Peyer's patch (tissue), 4 donors: ENCODE measurements around the gene VGLL3. TPM values are rescaled to one million over a fixed set of nuclear protein-coding genes. Genes with fewer than 3 reads are reported as not detected.
"Not testable (repeated sequence)": the region's sequence is repeated elsewhere in the genome, so short reads cannot be mapped to it uniquely, and the experiment has no call there.

Experiments
- DNase-seq, 3 donors: peaks; one replicate each; pipeline ENCODE4 v3.0.0-alpha.2; 2017 to 2019
- H3K27ac ChIP-seq, 4 donors: fragments of 200-600 bp; sonication (generic); one replicate each; pipeline ENCODE4 v1.5.1; 2016 to 2019
- H3K27me3 ChIP-seq, 2 donors: fragments of 200-600 bp; sonication (generic); one replicate each; pipeline ENCODE4 v1.5.1; 2019
- H3K36me3 ChIP-seq, 3 donors: fragments of 200-600 bp; sonication (generic); one replicate each; pipeline ENCODE4 v1.5.1; 2016 to 2019
- H3K4me1 ChIP-seq, 4 donors: fragments of 200-600 bp; sonication (generic); one replicate each; pipeline ENCODE4 v1.5.1; 2016 to 2019
- H3K4me3 ChIP-seq, 4 donors: fragments of 200-600 bp; sonication (generic); 1 replicate in 3 of 4; 2 replicates in 1 of 4; pipeline ENCODE4 v1.5.1; 2016 to 2019; ENCODE audit warnings: mild to moderate bottlenecking in 1 of 4
- H3K9me3 ChIP-seq, 4 donors: fragments of 200-600 bp; sonication (generic); one replicate each; pipeline ENCODE4 v1.5.1; 2016 to 2019; ENCODE audit warnings: mild to moderate bottlenecking in 1 of 4
- POLR2A ChIP-seq, 2 donors: fragments of 450-650 bp; IDR thresholded peaks; one replicate each; pipeline ENCODE4 v1.5.1; 2017; ENCODE audit warnings: antibody characterized with exemption in 2 of 2, mild to moderate bottlenecking in 2 of 2, moderate library complexity in 2 of 2
- total RNA-seq, 4 donors: library from RNA; depleted of rRNA; stranded (reverse); fragments of >200 nt; gene quantifications; one replicate each; pipeline ENCODE4 v1.1.0, GENCODE V29; 2016
- TF ChIP-seq, protein P1 (sequence below), 6 experiments: fragments of 450-650 bp in 4 of 6; fragments of 200-600 bp in 2 of 6; sonication (generic) in 1 of 6; IDR thresholded peaks; one replicate each; pipeline ENCODE4 v1.5.1; 2017 to 2019; ENCODE audit warnings: antibody characterized with exemption in 6 of 6, mild to moderate bottlenecking in 3 of 6, moderate library complexity in 1 of 6

VGLL3 gene
- total RNA-seq, 4 donors from 2014 or later: 1.1 to 9.2 (median 4.6) TPM

DNA sequence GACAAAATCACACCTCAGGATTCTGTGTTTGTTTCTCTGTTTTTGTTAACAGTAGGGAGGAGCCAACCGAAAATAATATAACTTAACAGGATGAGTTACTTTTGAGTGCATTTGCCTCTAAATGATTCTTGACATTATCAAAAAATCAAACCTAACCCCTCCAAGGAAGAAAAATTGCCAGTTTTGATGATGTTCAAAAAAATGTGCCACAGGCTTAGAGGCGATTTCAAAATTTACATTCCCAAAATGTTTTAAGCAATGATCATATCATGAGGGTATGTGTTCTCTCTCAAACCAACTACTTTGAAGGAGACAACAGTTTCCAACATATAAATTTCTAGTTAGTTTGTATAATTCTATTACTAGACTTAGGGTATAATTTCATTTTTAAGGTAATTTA is 6.7 kb downstream of the VGLL3 start:
- no peak overlapping the region for H3K27ac ChIP-seq
- H3K9me3 ChIP-seq: no peaks in the 10 kb centered on the region
- TF ChIP-seq POLR2A (IDR thresholded peaks at IDR 0.05): no peak
- TF ChIP-seq, protein P1, sequence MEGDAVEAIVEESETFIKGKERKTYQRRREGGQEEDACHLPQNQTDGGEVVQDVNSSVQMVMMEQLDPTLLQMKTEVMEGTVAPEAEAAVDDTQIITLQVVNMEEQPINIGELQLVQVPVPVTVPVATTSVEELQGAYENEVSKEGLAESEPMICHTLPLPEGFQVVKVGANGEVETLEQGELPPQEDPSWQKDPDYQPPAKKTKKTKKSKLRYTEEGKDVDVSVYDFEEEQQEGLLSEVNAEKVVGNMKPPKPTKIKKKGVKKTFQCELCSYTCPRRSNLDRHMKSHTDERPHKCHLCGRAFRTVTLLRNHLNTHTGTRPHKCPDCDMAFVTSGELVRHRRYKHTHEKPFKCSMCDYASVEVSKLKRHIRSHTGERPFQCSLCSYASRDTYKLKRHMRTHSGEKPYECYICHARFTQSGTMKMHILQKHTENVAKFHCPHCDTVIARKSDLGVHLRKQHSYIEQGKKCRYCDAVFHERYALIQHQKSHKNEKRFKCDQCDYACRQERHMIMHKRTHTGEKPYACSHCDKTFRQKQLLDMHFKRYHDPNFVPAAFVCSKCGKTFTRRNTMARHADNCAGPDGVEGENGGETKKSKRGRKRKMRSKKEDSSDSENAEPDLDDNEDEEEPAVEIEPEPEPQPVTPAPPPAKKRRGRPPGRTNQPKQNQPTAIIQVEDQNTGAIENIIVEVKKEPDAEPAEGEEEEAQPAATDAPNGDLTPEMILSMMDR (IDR thresholded peaks at IDR 0.05): no peak

DNA sequence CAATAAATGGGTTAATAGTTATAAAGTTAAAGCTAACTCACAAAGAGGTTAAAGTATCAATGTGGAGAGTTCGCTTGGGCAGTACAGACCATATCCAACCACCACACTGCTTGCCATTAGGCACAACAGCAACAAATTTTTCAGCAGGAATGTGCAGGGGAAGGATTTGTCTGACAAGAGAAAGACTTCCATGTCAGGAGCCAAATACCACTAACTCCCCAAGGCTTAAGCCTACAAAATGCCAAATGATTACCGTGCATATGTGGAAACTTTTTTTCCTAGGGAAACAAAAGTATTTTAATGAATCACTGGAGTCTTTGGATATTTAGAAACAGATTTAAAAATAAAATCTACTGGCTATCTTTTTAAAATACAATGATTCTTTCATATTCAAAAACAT is 8.1 kb downstream of the VGLL3 start:
- Histone ChIP-seq H3K9me3 (no peaks in the 10 kb centered on the region), H3K4me3 (no peak overlapping the region), H3K4me1 (no peaks in the 10 kb centered on the region), H3K27me3 (no peaks in the 10 kb centered on the region), H3K27ac (peak overlapping the region in 1 of 4 donors; percentile 33), H3K36me3 (no peaks in the 10 kb centered on the region)
- DNase-seq: no peak
- TF ChIP-seq, protein P1 (IDR thresholded peaks at IDR 0.05): no peak
- no peak for TF ChIP-seq POLR2A (IDR thresholded peaks at IDR 0.05)

More for the DNA sequence above, 6.7 kb downstream of the VGLL3 start:
- Histone ChIP-seq H3K4me1 (no peaks in the 10 kb centered on the region), H3K27me3 (no peaks in the 10 kb centered on the region), H3K36me3 (no peaks in the 10 kb centered on the region), H3K4me3 (no peak overlapping the region)
- no peak for DNase-seq

DNA sequence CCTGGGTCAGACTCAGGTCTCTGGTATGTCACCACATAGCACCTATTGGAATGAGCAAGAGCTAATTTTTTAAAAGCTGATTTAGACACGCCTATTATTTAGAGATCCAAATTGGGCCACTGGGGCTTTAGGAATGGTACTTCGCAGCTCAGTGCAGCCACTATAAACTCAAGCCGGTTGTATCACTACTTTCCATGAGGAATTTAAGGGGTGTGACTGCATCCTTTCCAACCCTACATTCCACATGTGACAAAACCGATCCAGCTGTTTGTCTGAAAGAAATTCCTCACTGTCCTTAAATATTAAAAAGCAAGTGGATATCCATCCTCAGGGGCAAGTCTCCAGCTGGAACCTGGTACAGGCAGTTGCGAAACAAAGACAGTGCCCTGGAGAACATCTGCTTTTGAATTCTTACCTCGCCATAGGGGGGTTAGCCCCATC is 12.8 kb downstream of the VGLL3 start:
- no peak for TF ChIP-seq POLR2A (IDR thresholded peaks at IDR 0.05)
- TF ChIP-seq, protein P1 (IDR thresholded peaks at IDR 0.05): no peak
- H3K27ac ChIP-seq: no peak overlapping the region

DNA sequence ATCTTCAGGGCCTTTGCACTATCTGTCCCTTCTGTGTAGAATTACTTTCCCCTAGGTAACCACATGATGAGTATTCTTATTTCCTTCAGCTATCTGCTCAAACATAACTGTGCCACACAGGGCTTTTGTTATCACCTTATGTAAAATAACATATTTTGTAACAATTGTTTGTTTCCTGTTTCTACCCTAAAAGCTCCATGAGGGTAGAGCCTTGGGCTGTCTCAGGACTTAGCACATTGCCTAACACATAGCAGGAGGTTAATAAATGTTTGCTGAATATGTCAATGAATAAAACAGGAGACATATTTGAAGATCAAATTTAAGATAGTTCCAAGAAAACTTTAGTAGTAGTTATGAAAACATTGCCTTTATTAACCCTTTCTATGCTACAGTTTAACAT is 14.7 kb downstream of the VGLL3 start:
- no peaks in the 10 kb centered on the region for H3K27me3 ChIP-seq

More for the DNA sequence above, 12.8 kb downstream of the VGLL3 start:
- no peak for DNase-seq
- H3K27me3 ChIP-seq: no peaks in the 10 kb centered on the region
- H3K4me3 ChIP-seq: no peak overlapping the region
- H3K9me3 ChIP-seq: no peaks in the 10 kb centered on the region
- no peaks in the 10 kb centered on the region for H3K36me3 ChIP-seq
- no peaks in the 10 kb centered on the region for H3K4me1 ChIP-seq

DNA sequence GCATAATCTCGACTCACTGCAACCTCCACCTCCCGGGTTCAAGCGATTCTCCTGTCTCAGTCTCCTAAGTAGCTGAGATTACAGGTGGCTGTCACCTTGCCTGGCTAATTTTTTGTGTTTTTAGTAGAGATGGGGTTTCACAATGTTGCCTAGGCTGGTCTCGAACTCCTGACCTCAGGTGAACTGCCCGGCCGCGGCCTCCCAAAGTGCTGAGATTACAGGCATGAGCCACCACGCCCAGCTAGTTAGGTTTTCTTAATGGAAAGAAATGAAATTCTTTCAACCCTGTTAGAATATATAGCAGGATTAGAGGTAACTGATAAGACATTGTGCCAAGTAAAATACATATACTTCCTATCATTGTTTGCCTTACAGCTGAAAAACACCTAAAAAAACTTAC is 16.8 kb downstream of the VGLL3 start:
- not testable (repeated sequence) for H3K4me1 ChIP-seq, H3K27me3 ChIP-seq, H3K36me3 ChIP-seq, H3K27ac ChIP-seq, DNase-seq, H3K4me3 ChIP-seq, H3K9me3 ChIP-seq

More for the DNA sequence above, 14.7 kb downstream of the VGLL3 start:
- Histone ChIP-seq H3K9me3 (no peaks in the 10 kb centered on the region), H3K36me3 (no peaks in the 10 kb centered on the region), H3K4me3 (no peak overlapping the region), H3K27ac (no peak overlapping the region), H3K4me1 (no peaks in the 10 kb centered on the region)
- no peak for DNase-seq
- TF ChIP-seq, protein P1 (IDR thresholded peaks at IDR 0.05): no peak
- TF ChIP-seq POLR2A (IDR thresholded peaks at IDR 0.05): no peak

DNA sequence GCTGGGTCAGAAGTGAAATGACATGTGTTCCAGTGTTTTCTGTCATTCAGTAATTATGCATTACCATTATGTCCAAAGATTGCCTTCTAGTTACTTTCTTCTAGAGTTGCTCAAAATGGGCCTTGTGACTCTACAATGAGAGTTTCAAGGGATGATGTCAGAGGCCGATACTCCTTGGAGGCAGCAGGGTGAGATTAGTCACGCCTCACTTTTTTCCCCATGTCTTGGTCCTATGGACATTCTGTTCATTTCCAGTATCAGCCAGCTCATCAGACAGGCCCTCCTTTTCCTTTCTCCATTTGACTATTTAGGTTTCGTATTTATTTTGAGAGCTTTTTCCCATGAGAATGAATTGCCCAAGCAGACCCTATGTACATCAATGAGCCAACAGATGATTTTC is 17.5 kb downstream of the VGLL3 start:
- H3K36me3 ChIP-seq: no peaks in the 10 kb centered on the region
- H3K9me3 ChIP-seq: no peaks in the 10 kb centered on the region
- no peak overlapping the region for H3K4me3 ChIP-seq
- TF ChIP-seq POLR2A (IDR thresholded peaks at IDR 0.05): no peak
- TF ChIP-seq, protein P1 (IDR thresholded peaks at IDR 0.05): no peak
- H3K27me3 ChIP-seq: no peaks in the 10 kb centered on the region
- H3K27ac ChIP-seq: no peak overlapping the region
- H3K4me1 ChIP-seq: no peaks in the 10 kb centered on the region
- DNase-seq: no peak
